Putamen (tissue), 1 donor: ENCODE data around the gene GNAS.
"Not testable (repeated sequence)": the region's sequence is repeated elsewhere in the genome, so short reads cannot be mapped to it uniquely, and the experiment has no call there.

Source experiments
- DNase-seq: peaks from one replicate; pipeline ENCODE4 v3.0.0-alpha.2; 2016; ENCODE audit warnings: low spot score

GNAS gene

DNA sequence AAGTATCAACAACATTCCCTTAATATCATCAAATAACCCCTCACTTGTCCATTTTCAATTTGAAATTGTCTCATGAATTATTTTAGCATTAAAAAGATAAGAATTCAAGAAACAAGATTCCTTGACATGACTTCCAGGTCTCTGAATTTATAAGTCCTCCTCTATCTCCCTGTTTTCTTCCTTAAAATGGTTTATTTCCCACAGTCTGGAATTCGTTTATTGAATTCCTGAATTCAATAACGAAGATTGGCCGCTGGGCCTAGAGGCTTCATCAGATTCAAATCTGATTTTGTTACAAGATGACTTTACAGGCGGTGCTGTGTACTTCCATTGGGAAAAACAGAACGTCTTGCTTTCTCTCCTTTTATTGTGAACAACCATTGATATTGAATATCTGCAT is 79.7 kb downstream of the GNAS start:
- DNase-seq = no peak

DNA sequence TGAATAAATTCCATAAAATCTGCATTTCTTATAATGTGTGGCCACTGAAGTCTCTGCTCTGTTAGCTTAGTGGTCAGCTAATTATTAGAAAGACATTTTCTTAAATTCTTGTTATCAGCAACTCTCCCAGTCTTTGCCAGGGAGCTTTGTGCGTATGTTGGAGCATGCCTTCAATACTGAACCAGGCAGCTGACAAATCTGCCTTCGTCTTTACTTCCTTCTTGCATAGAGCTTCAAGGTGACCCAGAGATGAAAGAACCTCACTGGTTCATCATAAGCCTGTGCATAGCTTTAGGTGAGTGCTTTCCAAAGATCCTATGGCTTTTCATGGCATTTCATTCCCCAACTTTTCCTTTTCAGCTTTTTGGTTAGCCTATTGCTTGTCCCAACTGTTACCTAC is 85.6 kb downstream of the GNAS start:
- no peak for DNase-seq

- no peak for DNase-seq
These were observed 86.0 kb downstream of the GNAS start for GRCh38 chr20:58938541-58938940.

GRCh38 chr20:58941471-58941870 is 89.0 kb downstream of the GNAS start:
- DNase-seq = no peak

- no peak for DNase-seq
These were observed 90.0 kb downstream of the GNAS start for GRCh38 chr20:58942549-58942948.

GRCh38 chr20:58944610-58945009 is 92.1 kb downstream of the GNAS start:
- no peak for DNase-seq

- no peak for DNase-seq
These were observed 93.6 kb downstream of the GNAS start for GRCh38 chr20:58945965-58946631.

DNA sequence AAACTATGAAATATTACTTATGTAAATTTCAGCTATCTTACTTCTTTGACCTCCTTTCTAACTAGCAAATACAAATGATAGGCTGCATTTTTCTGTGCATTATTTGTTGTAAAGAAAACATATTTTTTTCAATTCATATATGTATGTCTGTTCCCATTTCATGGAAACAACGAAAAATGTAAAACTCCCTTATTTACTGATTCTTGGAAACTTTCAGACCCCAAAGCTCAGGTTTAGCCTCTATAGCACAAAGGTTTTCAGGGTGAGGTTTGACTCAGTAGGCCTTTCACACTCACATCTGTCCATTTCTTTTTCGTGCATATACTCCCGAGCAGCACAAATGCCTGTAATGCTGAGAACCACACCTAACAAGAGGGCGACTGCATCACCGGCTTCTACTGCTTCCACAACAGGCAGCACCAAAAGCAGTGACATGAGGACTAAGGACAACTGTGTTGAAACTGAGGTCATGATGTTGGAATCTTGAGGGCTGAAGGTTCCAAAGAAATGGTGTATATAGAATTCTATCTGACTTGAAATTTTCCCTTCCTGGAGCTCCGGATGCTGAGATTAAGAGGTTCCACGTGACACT is 95.4 kb downstream of the GNAS start:
- not testable (repeated sequence) for DNase-seq

DNA sequence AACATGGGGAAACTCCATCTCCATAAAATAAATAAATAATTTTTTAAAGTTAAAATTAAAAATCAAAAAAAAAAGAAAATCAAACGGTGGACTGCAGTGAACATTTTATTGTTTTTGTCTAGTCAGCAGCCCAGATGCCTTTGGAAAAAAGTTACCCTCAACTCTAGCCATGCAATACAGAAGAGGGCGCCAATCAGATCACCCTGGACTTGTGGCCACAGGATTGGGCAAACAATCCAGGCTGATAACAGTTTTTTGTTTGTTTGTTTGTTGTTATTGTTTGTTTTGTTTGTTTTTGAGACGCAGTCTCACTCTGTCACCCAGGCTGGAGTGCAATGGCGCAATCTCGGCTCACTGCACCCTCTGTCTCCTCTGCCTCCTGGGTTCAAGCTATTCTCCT is 98.1 kb downstream of the GNAS start:
- no peak for DNase-seq

DNA sequence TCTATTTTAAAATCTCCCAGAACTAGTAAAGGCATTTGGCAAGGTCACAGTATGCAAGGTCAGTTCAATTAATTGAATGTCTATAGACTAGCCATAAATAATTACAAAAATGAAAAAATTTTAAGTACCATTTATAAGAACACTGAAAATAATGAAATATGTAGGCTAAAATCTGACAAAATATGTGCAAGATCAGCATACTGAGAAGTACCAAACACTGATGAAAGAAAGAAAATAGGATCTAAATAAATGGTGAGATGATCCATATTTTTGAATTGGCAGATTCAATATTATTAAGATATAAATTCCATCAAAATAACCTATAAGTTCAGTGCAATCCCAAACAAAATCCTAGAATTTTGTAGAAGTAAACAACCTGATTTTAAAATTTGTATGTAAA is 100.5 kb downstream of the GNAS start:
- no peak for DNase-seq

- DNase-seq = no peak
These were observed 103.6 kb downstream of the GNAS start for GRCh38 chr20:58956078-58956477.

GRCh38 chr20:58959652-58960051 is 107.1 kb downstream of the GNAS start:
- DNase-seq = no peak
